Measurements from ENCODE around the gene GARIN3.

Gene GARIN3

GRCh38 chr5:157142317-157143126, 23.5 kb downstream of the GARIN3 start, which contains the start of gene MED7:
Gene MED7 (minus strand): TSS chr5:157142865. CDS start chr5:157139431, 3,434 bp downstream.
- DNase-seq = no peak

- DNase-seq = no peak
These were observed 28.4 kb downstream of the GARIN3 start for GRCh38 chr5:157137691-157138090.

- DNase-seq = no peak
These were observed 33.8 kb downstream of the GARIN3 start for GRCh38 chr5:157132281-157132612.

GRCh38 chr5:157130925-157131324, 35.1 kb downstream of the GARIN3 start:
- no peak for DNase-seq

- DNase-seq = no peak
These were observed 44.4 kb downstream of the GARIN3 start for GRCh38 chr5:157121709-157122108.

- no peak for DNase-seq
These were observed 46.0 kb downstream of the GARIN3 start for GRCh38 chr5:157120102-157120501.

GRCh38 chr5:157116483-157116954, 49.5 kb downstream of the GARIN3 start:
- DNase-seq = no peak

- DNase-seq = no peak
These were observed 50.6 kb downstream of the GARIN3 start for GRCh38 chr5:157115502-157115901.

GRCh38 chr5:157115012-157115411, 51.1 kb downstream of the GARIN3 start:
- DNase-seq = no peak

- no peak for DNase-seq
These were observed 53.1 kb downstream of the GARIN3 start for GRCh38 chr5:157113002-157113401.

All from cortex of kidney (tissue), 1 donor.